SK-N-SH (cell line): ENCODE data around the gene ARHGAP42. TPM values are rescaled to one million over a fixed set of nuclear protein-coding genes. Genes with fewer than 3 reads are reported as not detected.

ENCODE experiments used
- CTCF ChIA-PET: fragments of 300-600, 350-600 bp; formaldehyde crosslinking; extraction: SDS; loops from one replicate; lab custom pipeline; 2021; lab: Yijun Ruan, JAX
- POLR2A ChIA-PET: fragments of 350-600 bp; sonication (Branson Sonifier 250); formaldehyde crosslinking; extraction: SDS; loops from one replicate; lab custom pipeline; 2020; ENCODE audit warnings: antibody characterized with exemption, inconsistent platforms; lab: Yijun Ruan, JAX
- DNase-seq: peaks from one replicate; pipeline ENCODE4 v3.0.0; 2012
- H2AFZ ChIP-seq: fragments of 200-600 bp; sonication (generic); 2 replicates; pipeline ENCODE4 v1.8.1; 2016; ENCODE audit warnings: antibody characterized with exemption, mild to moderate bottlenecking, low read depth
- H3F3A ChIP-seq: fragments of 200-600 bp; sonication (generic); replicated peaks from 2 replicates; pipeline ENCODE3; 2016; ENCODE audit warnings: antibody characterized with exemption, mild to moderate bottlenecking; ENCODE audit not compliant: insufficient read depth
- H3K27ac ChIP-seq, 2 experiments: fragments of 200-500 bp in 1 of 2; fragments of 200-600 bp in 1 of 2; sonication (Bioruptor generic) in 1 of 2; sonication (generic), shearing (Covaris generic) in 1 of 2; 2 replicates each; pipeline versions ENCODE4 v1.5.1 to v1.6.1; 2014 to 2016; ENCODE audit warnings: low read depth in 2 of 2, inconsistent platforms in 1 of 2, low read length in 1 of 2, mild to moderate bottlenecking in 1 of 2, mixed read lengths in 1 of 2
- H3K27me3 ChIP-seq: fragments of 200-600 bp; sonication (generic), shearing (Covaris generic); 2 replicates; pipeline ENCODE4 v1.6.1; 2016; ENCODE audit warnings: mixed run types; ENCODE audit not compliant: insufficient read depth
- H3K36me3 ChIP-seq, 2 experiments: fragments of 200-500 bp in 1 of 2; fragments of 200-600 bp in 1 of 2; sonication (Bioruptor generic) in 1 of 2; sonication (generic) in 1 of 2; replicated peaks in 1 of 2; 2 replicates each; pipeline versions ENCODE3 to v1.5.1; 2014 to 2016; ENCODE audit warnings: low read length in 1 of 2, mild to moderate bottlenecking in 1 of 2; ENCODE audit not compliant: insufficient read depth in 2 of 2, control insufficient read depth in 1 of 2
- H3K4me1 ChIP-seq, 2 experiments: fragments of 200-500 bp in 1 of 2; fragments of 200-600 bp in 1 of 2; sonication (Bioruptor generic) in 1 of 2; sonication (generic), shearing (Covaris generic) in 1 of 2; 2 replicates each; pipeline versions ENCODE4 v1.5.1 to v1.6.1; 2014 to 2016; ENCODE audit warnings: low read depth in 1 of 2, low read length in 1 of 2, mixed run types in 1 of 2; ENCODE audit not compliant: insufficient read depth in 2 of 2, control insufficient read depth in 1 of 2
- H3K4me2 ChIP-seq: fragments of 200-600 bp; sonication (generic), shearing (Covaris generic); 2 replicates; pipeline ENCODE4 v1.6.1; 2017; ENCODE audit warnings: mixed run types
- H3K4me3 ChIP-seq, 2 experiments: fragments of 200-500 bp in 1 of 2; fragments of 200-600 bp in 1 of 2; sonication (Bioruptor generic) in 1 of 2; sonication (generic), shearing (Covaris generic) in 1 of 2; 2 replicates each; pipeline versions ENCODE4 v1.5.1 to v1.8.1; 2014 to 2016; ENCODE audit warnings: low read depth in 2 of 2, inconsistent platforms in 1 of 2, low read length in 1 of 2, mild to moderate bottlenecking in 1 of 2, mixed read lengths in 1 of 2, moderate library complexity in 1 of 2
- H3K79me2 ChIP-seq: fragments of 200-600 bp; sonication (generic); 2 replicates; pipeline ENCODE4 v1.8.1; 2017; ENCODE audit warnings: mild to moderate bottlenecking; ENCODE audit not compliant: insufficient read depth
- H3K9ac ChIP-seq: fragments of 200-600 bp; sonication (generic); 2 replicates; pipeline ENCODE4 v1.6.1; 2017; ENCODE audit warnings: mixed run types
- H3K9me2 ChIP-seq: fragments of 200-600 bp; sonication (generic); 2 replicates; pipeline ENCODE4 v1.6.1; 2017; ENCODE audit warnings: mixed run types
- H3K9me3 ChIP-seq: fragments of 200-600 bp; sonication (generic); 2 replicates; pipeline ENCODE4 v1.6.1; 2017; ENCODE audit warnings: mixed run types, mild to moderate bottlenecking, moderate library complexity
- H4K20me1 ChIP-seq: fragments of 200-600 bp; sonication (generic); 2 replicates; pipeline ENCODE4 v1.6.1; 2017; ENCODE audit warnings: mild to moderate bottlenecking, mixed run types; ENCODE audit not compliant: insufficient read depth
- ELF1 ChIP-seq: IDR thresholded peaks from 2 replicates; pipeline ENCODE4 v1.4.0; 2012
- FOXM1 ChIP-seq: IDR thresholded peaks from 2 replicates; pipeline ENCODE4 v1.4.0; 2012; ENCODE audit warnings: low read depth, mild to moderate bottlenecking
- MXI1 ChIP-seq: IDR thresholded peaks from 2 replicates; pipeline ENCODE4 v1.6.1; 2012; ENCODE audit warnings: mild to moderate bottlenecking, low read depth, low read length, improper control_type of control experiment
- NRF1 ChIP-seq: IDR thresholded peaks from 2 replicates; pipeline ENCODE4 v1.6.1; 2012; ENCODE audit warnings: low read depth, mild to moderate bottlenecking, low read length
- POLR2AphosphoS5 ChIP-seq: IDR thresholded peaks from 2 replicates; pipeline ENCODE4 v1.6.1; 2012; ENCODE audit warnings: low read depth, low read length
- RCOR1 ChIP-seq: fragments of 150-350 bp; IDR thresholded peaks from 2 replicates; pipeline ENCODE4 v1.6.1; 2017; ENCODE audit warnings: antibody characterized with exemption, low read length
- RFX5 ChIP-seq: IDR thresholded peaks from 2 replicates; pipeline ENCODE4 v1.6.1; 2012; ENCODE audit warnings: mild to moderate bottlenecking, improper control_type of control experiment, low read length
- SMC3 ChIP-seq: IDR thresholded peaks from 2 replicates; pipeline ENCODE4 v1.6.1; 2012; ENCODE audit warnings: low read depth, low read length, improper control_type of control experiment
- WGBS: methylation state at CpG from one replicate; pipeline ENCODE4 v1.1.6; 2017; ENCODE audit warnings: low lambda C conversion rate; 5-methylcytosine and 5-hydroxymethylcytosine counted together
- polyA plus RNA-seq, 3 experiments: library from polyadenylated mRNA; depleted of rRNA; stranded (reverse); fragments of >200 nt; gene quantifications; 2 replicates each; pipeline ENCODE4 v1.2.3, GENCODE V29; 2012
- TF ChIP-seq, protein P1 (sequence below): fragments of 150-350 bp; IDR thresholded peaks from 2 replicates; pipeline ENCODE4 v1.6.1; 2017; ENCODE audit warnings: antibody characterized with exemption, low read length, low read depth, borderline replicate concordance
- TF ChIP-seq, protein P2 (sequence below): fragments of 150-350 bp; IDR thresholded peaks from 2 replicates; pipeline ENCODE4 v1.6.1; 2016; ENCODE audit warnings: mild to moderate bottlenecking, low read depth, low read length
- TF ChIP-seq, protein P3 (sequence below): fragments of 200-600 bp; sonication (generic); IDR thresholded peaks from 2 replicates; pipeline ENCODE4 v1.6.1; 2017; ENCODE audit warnings: antibody characterized with exemption, mild to moderate bottlenecking, moderate library complexity
- TF ChIP-seq, protein P4 (sequence below): IDR thresholded peaks from 2 replicates; pipeline ENCODE4 v1.4.0; 2012; ENCODE audit warnings: low read depth

ARHGAP42 gene
- polyA plus RNA-seq, 1 of the 3 experiments (the other 2 are of a cell fraction) = 0.02 TPM

DNA sequence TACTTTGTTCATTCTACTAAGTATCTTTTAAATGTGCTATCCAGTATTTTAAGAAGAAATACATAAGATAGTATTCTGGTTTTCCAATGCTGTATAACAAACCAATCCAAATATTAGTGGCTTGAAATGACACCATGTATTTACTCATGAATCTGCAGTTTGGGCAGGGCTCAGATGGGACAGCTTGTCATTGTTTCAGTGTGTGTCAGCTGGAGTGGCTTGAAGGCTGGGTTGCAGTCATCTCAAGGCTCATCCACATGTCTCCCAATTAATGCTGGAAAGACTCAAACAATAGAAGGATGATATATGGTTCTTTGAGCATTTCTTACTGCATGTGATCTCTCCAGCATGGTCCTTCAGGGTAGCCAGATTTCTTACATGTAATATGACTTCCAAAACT is 146.2 kb downstream of the ARHGAP42 start:
- Histone ChIP-seq H3K9me3 (no peaks in the 10 kb centered on the region), H3K9ac (no peak overlapping the region), H3K9me2 (no peaks in the 10 kb centered on the region), H4K20me1 (no peaks in the 10 kb centered on the region), H3K36me3 (no peaks in the 10 kb centered on the region), H3F3A (no peaks in the 10 kb centered on the region), H3K27me3 (peaks cover 27% of the 10 kb centered on the region; the same call in 1 of the 2 replicates), H3K4me3 (no peak overlapping the region), H2AFZ (no peak overlapping the region), H3K4me1 (no peaks in the 10 kb centered on the region), H3K79me2 (no peaks in the 10 kb centered on the region), H3K27ac (no peak overlapping the region), H3K4me2 (no peak overlapping the region)
- no peak for TF ChIP-seq SMC3
- TF ChIP-seq MXI1 = no peak
- TF ChIP-seq, protein P1, sequence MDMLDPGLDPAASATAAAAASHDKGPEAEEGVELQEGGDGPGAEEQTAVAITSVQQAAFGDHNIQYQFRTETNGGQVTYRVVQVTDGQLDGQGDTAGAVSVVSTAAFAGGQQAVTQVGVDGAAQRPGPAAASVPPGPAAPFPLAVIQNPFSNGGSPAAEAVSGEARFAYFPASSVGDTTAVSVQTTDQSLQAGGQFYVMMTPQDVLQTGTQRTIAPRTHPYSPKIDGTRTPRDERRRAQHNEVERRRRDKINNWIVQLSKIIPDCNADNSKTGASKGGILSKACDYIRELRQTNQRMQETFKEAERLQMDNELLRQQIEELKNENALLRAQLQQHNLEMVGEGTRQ = no peak
- TF ChIP-seq NRF1 = no peak
- no peak for TF ChIP-seq ELF1
- TF ChIP-seq RFX5 = no peak
- TF ChIP-seq, protein P2, sequence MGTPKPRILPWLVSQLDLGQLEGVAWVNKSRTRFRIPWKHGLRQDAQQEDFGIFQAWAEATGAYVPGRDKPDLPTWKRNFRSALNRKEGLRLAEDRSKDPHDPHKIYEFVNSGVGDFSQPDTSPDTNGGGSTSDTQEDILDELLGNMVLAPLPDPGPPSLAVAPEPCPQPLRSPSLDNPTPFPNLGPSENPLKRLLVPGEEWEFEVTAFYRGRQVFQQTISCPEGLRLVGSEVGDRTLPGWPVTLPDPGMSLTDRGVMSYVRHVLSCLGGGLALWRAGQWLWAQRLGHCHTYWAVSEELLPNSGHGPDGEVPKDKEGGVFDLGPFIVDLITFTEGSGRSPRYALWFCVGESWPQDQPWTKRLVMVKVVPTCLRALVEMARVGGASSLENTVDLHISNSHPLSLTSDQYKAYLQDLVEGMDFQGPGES = no peak
- no peak for TF ChIP-seq RCOR1
- TF ChIP-seq, protein P3, sequence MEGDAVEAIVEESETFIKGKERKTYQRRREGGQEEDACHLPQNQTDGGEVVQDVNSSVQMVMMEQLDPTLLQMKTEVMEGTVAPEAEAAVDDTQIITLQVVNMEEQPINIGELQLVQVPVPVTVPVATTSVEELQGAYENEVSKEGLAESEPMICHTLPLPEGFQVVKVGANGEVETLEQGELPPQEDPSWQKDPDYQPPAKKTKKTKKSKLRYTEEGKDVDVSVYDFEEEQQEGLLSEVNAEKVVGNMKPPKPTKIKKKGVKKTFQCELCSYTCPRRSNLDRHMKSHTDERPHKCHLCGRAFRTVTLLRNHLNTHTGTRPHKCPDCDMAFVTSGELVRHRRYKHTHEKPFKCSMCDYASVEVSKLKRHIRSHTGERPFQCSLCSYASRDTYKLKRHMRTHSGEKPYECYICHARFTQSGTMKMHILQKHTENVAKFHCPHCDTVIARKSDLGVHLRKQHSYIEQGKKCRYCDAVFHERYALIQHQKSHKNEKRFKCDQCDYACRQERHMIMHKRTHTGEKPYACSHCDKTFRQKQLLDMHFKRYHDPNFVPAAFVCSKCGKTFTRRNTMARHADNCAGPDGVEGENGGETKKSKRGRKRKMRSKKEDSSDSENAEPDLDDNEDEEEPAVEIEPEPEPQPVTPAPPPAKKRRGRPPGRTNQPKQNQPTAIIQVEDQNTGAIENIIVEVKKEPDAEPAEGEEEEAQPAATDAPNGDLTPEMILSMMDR = no peak
- TF ChIP-seq, protein P4, sequence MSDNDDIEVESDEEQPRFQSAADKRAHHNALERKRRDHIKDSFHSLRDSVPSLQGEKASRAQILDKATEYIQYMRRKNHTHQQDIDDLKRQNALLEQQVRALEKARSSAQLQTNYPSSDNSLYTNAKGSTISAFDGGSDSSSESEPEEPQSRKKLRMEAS = no peak
- CTCF ChIA-PET = no interaction called here
- no peak for DNase-seq
- POLR2A ChIA-PET = no interaction called here

DNA sequence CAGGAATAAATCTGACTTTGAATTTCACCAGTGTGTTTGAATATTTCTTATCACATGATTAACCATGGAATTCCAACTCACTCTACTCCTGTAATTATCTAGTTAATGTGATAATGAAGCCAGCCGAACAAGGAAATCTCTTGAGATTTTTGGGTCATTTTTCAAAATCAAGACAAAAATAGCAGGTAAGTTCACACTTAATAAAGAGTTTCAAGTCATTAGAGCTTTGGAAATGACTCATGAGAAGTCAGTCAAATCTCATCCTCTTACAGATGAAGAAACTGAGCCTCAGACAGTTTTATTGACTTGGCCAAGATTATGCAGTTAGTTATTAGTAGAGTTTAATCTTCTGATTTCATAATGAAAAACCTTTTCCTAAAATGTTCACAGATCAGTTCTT is 148.8 kb downstream of the ARHGAP42 start:
- ChIA-PET POLR2A (no interaction called here), CTCF (interaction anchor here (1.2 kb wide), 1 partner anchor 11 kb away, joined by 3 read pairs; no protein-coding TSS in a partner anchor)
- H3K27ac ChIP-seq = no peak overlapping the region
- H2AFZ ChIP-seq = no peak overlapping the region
- H3K9me2 ChIP-seq = no peaks in the 10 kb centered on the region
- no peak overlapping the region for H3K4me3 ChIP-seq
- no peaks in the 10 kb centered on the region for H4K20me1 ChIP-seq
- H3K9me3 ChIP-seq = no peaks in the 10 kb centered on the region
- 19% methylated on average over 1 of the region's 1 CpG for WGBS
- no peaks in the 10 kb centered on the region for H3F3A ChIP-seq
- DNase-seq = no peak
- H3K79me2 ChIP-seq = no peaks in the 10 kb centered on the region
- H3K4me2 ChIP-seq = no peak overlapping the region
- H3K27me3 ChIP-seq = peaks cover 22% of the 10 kb centered on the region; the same call in 1 of the 2 replicates
- no peaks in the 10 kb centered on the region for H3K4me1 ChIP-seq
- no peaks in the 10 kb centered on the region for H3K36me3 ChIP-seq
- no peak for TF ChIP-seq FOXM1
- TF ChIP-seq, protein P4 = no peak
- no peak for TF ChIP-seq SMC3
- no peak for TF ChIP-seq POLR2AphosphoS5
- no peak for TF ChIP-seq RFX5
- H3K9ac ChIP-seq = no peak overlapping the region
